Measurements from ENCODE around the gene SQOR. TPM values are rescaled to one million over a fixed set of nuclear protein-coding genes. Genes with fewer than 3 reads are reported as not detected.

The SQOR gene
- total and polyA plus RNA-seq, 2 experiments from 2014 or later, result 0.23 TPM; not detected in 1

GRCh38 chr15:45604326-45604725 is 30.5 kb upstream of the SQOR start:
- no peaks in the 10 kb centered on the region for H3K36me3 ChIP-seq (ENCODE audit: insufficient read depth)
- Mint-ChIP-seq H3K36me3 (ENCODE audit: low read depth) (peaks cover 7% of the 10 kb centered on the region; the same call in 2 of the 3 replicates), H3K4me3 (no peak overlapping the region), H3K27ac (no peak overlapping the region), H3K27me3 (ENCODE audit: insufficient read depth, low read depth, poor library complexity) (no peaks in the 10 kb centered on the region), H3K4me1 (no peaks in the 10 kb centered on the region), H3K9me3 (no peaks in the 10 kb centered on the region)
- no peak for TF ChIP-seq ZNF462 (CRISPR knock-in tag; IDR thresholded peaks at IDR 0.05)
- TF ChIP-seq ZNF331 (CRISPR knock-in tag; IDR thresholded peaks at IDR 0.05; ENCODE audit: low read depth), result no peak
- TF ChIP-seq EZH2phosphoT487 (IDR thresholded peaks at IDR 0.05; ENCODE audit: unreplicated experiment), result no peak
- no peak for TF ChIP-seq ETS1 (IDR thresholded peaks at IDR 0.05)
- TF ChIP-seq CREB1 (CRISPR knock-in tag; IDR thresholded peaks at IDR 0.05; ENCODE audit: low read depth), result no peak
- no peak for TF ChIP-seq REST (IDR thresholded peaks at IDR 0.05; ENCODE audit: unreplicated experiment)
- no peak for TF ChIP-seq POLR2AphosphoS5 (IDR thresholded peaks at IDR 0.05; ENCODE audit: low read depth)
- no peak for TF ChIP-seq JUNB (IDR thresholded peaks at IDR 0.05; ENCODE audit: unreplicated experiment)
- no peak for TF ChIP-seq STAT1 (IDR thresholded peaks at IDR 0.05; ENCODE audit: unreplicated experiment)
- TF ChIP-seq EZH2 (IDR thresholded peaks at IDR 0.05; ENCODE audit: low read depth, unreplicated experiment), result no peak
- TF ChIP-seq ZNF114 (CRISPR knock-in tag; IDR thresholded peaks at IDR 0.05), result no peak
- TF ChIP-seq NANOG (IDR thresholded peaks at IDR 0.05; ENCODE audit: borderline replicate concordance), result no peak
- TF ChIP-seq CTCF (conservative IDR thresholded peaks at IDR 0.05; ENCODE audit: low read depth in 2 of 2), result no peak
- no peaks in the 10 kb centered on the region for H3F3A ChIP-seq (replicated peaks; ENCODE audit: low read depth)
- H3K4me2 ChIP-seq, result no peak overlapping the region
- H3K9me2 ChIP-seq (ENCODE audit: insufficient read depth), result no peaks in the 10 kb centered on the region
- no peaks in the 10 kb centered on the region for H3K27me3 ChIP-seq (ENCODE audit: insufficient read depth)
- no peak overlapping the region for H3K4me3 ChIP-seq
- H3K4me1 ChIP-seq (ENCODE audit: insufficient read depth), result no peaks in the 10 kb centered on the region
- peaks cover 5% of the 10 kb centered on the region for H4K20me1 ChIP-seq (replicated peaks; ENCODE audit: insufficient read depth)
- peaks cover 17% of the 10 kb centered on the region; the same call in 1 of the 2 replicates for H3K79me2 ChIP-seq (replicated peaks; ENCODE audit: insufficient read depth)
- no peak for DNase-seq (ENCODE audit: low spot score)
- H3K27ac ChIP-seq (ENCODE audit: low read depth), result no peak overlapping the region
- no peak overlapping the region for H2AFZ ChIP-seq
- no peak for ATAC-seq

All from GM23338 (cell line).